Stomach (tissue), 9 donors: ENCODE results near the gene LIPH. TPM values are rescaled to one million over a fixed set of nuclear protein-coding genes. Genes with fewer than 3 reads are reported as not detected.

Experiments used
- DNase-seq, 2 donors: peaks; one replicate each; pipeline versions ENCODE4 v3.0.0 to v3.0.0-alpha.2; 2013 to 2019
- H3K27ac ChIP-seq, 5 donors: fragments of 200-600 bp in 4 of 5; sonication (generic) in 4 of 5; one replicate each; pipeline ENCODE4 v1.5.1; 2013 to 2019; ENCODE audit warnings: mild to moderate bottlenecking in 1 of 5, moderate library complexity in 1 of 5
- H3K27me3 ChIP-seq, 3 donors: fragments of 200-600 bp; sonication (generic); one replicate each; pipeline ENCODE4 v1.5.1; 2017 to 2019; ENCODE audit warnings: mixed run types in 1 of 3
- H3K36me3 ChIP-seq, 4 donors: fragments of 200-600 bp; sonication (generic); 1 replicate in 3 of 4; 2 replicates in 1 of 4; pipeline ENCODE4 v1.5.1; 2016 to 2019
- H3K4me1 ChIP-seq, 4 donors: fragments of 200-600 bp; sonication (generic); one replicate each; pipeline ENCODE4 v1.5.1; 2016 to 2019
- H3K4me3 ChIP-seq, 4 donors: fragments of 200-600 bp; sonication (generic) in 3 of 4; one replicate each; pipeline ENCODE4 v1.5.1; 2016 to 2019; ENCODE audit warnings: mild to moderate bottlenecking in 1 of 4
- H3K9me3 ChIP-seq, 4 donors: fragments of 200-600 bp; sonication (generic); one replicate each; pipeline ENCODE4 v1.5.1; 2016 to 2019
- EP300 ChIP-seq: sonication (generic); formaldehyde crosslinking; IDR thresholded peaks from one replicate; pipeline ENCODE4 v1.6.1; 2017; ENCODE audit warnings: antibody characterized with exemption
- POLR2A ChIP-seq, 4 donors: fragments of 450-650 bp; IDR thresholded peaks; one replicate each; pipeline ENCODE4 v1.6.1; 2016; ENCODE audit warnings: antibody characterized with exemption in 4 of 4, control low read depth in 2 of 4, mild to moderate bottlenecking in 1 of 4, moderate library complexity in 1 of 4
- POLR2AphosphoS5 ChIP-seq, 3 donors: sonication (generic); formaldehyde crosslinking; IDR thresholded peaks; one replicate each; pipeline ENCODE4 v1.6.1; 2016; ENCODE audit warnings: antibody characterized with exemption in 3 of 3
- WGBS, 5 donors: extraction: QIAGEN DNeasy Blood & Tissue Kit in 3 of 5; methylation state at CpG; one replicate each; pipeline versions ENCODE4 v1.1.5 to v1.1.7; 2013 to 2018; 5-methylcytosine and 5-hydroxymethylcytosine counted together
- intact Hi-C: fragments of 100-400 bp; cut with DNase I; formaldehyde crosslinking; loops from one replicate; pipeline ENCODE4 v1.15.1; 2023; ENCODE audit warnings: low total_unique reads
- polyA plus RNA-seq, 3 donors: library from polyadenylated mRNA; stranded (reverse); fragments of 200-250 nt; gene quantifications; one replicate each; pipeline ENCODE4 v1.2.3, GENCODE V29; 2013
- total RNA-seq, 5 donors: library from RNA; depleted of rRNA; stranded (reverse); fragments of >200 nt; gene quantifications; one replicate each; pipeline versions ENCODE4 v1.1.0 to v1.2.3, GENCODE V29; 2014 to 2016
- TF ChIP-seq, protein P1 (sequence below), 7 experiments: fragments of 450-650 bp in 4 of 7; fragments of 200-600 bp in 3 of 7; sonication (generic) in 3 of 7; IDR thresholded peaks; one replicate each; pipeline ENCODE4 v1.5.1; 2016 to 2019; ENCODE audit warnings: antibody characterized with exemption in 7 of 7, control low read depth in 2 of 7, mild to moderate bottlenecking in 1 of 7
- donor health status: healthy with polysubstance abuse.
- donor health status: Bipolar disorder and iron deficiency.
- donor health status: healthy.

Gene LIPH
- total and polyA plus RNA-seq, 8 donors: 4.3 to 257 (median 16.7) TPM

- Histone ChIP-seq H3K27ac (no peak overlapping the region), H3K4me1 (no peaks in the 10 kb centered on the region), H3K4me3 (no peak overlapping the region), H3K9me3 (no peaks in the 10 kb centered on the region), H3K27me3 (peaks cover 0 to 14% (median 0%) of the 10 kb centered on the region in 3 donors), H3K36me3 (peaks cover 0 to 81% (median 52%) of the 10 kb centered on the region in 4 donors)
- no peak for DNase-seq
- TF ChIP-seq POLR2A (IDR thresholded peaks at IDR 0.05): no peak
- no peak for TF ChIP-seq POLR2AphosphoS5 (IDR thresholded peaks at IDR 0.05)
- TF ChIP-seq, protein P1, sequence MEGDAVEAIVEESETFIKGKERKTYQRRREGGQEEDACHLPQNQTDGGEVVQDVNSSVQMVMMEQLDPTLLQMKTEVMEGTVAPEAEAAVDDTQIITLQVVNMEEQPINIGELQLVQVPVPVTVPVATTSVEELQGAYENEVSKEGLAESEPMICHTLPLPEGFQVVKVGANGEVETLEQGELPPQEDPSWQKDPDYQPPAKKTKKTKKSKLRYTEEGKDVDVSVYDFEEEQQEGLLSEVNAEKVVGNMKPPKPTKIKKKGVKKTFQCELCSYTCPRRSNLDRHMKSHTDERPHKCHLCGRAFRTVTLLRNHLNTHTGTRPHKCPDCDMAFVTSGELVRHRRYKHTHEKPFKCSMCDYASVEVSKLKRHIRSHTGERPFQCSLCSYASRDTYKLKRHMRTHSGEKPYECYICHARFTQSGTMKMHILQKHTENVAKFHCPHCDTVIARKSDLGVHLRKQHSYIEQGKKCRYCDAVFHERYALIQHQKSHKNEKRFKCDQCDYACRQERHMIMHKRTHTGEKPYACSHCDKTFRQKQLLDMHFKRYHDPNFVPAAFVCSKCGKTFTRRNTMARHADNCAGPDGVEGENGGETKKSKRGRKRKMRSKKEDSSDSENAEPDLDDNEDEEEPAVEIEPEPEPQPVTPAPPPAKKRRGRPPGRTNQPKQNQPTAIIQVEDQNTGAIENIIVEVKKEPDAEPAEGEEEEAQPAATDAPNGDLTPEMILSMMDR (IDR thresholded peaks at IDR 0.05): no peak
- no peak for TF ChIP-seq EP300
- intact Hi-C loops: no loop called here
- WGBS, 5 donors: 83 to 91% (median 89%) methylated on average over 7 of the region's 7 CpGs
Observed at GRCh38 chr3:185521349-185522138, 30.8 kb downstream of the LIPH start.

DNA sequence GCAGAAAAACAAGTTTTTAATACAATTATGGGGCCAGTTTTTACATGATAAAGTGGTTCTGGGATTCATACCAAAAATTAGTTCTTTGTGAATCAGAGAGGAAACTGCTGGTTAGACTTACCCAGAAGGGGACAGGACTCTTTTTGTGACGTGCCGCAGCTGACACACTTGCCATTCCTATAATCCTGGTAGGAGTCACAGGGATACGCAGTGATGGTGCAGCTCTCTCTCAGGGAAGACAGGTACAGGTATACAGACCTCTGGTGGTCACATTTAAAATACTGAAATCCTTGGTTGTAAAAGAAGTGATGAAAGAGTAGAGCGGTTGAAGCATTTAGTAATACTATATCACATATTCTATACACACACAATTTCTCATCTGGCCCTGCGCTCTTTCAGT is 33.4 kb downstream of the LIPH start:
- Histone ChIP-seq H3K9me3 (no peaks in the 10 kb centered on the region), H3K36me3 (peaks cover 4 to 84% (median 68%) of the 10 kb centered on the region in 4 donors), H3K4me3 (no peak overlapping the region), H3K27ac (no peak overlapping the region), H3K4me1 (no peaks in the 10 kb centered on the region), H3K27me3 (peaks cover 0 to 7% (median 0%) of the 10 kb centered on the region in 3 donors)
- TF ChIP-seq, protein P1 (IDR thresholded peaks at IDR 0.05): no peak
- TF ChIP-seq POLR2A (IDR thresholded peaks at IDR 0.05): no peak
- TF ChIP-seq EP300: no peak
- TF ChIP-seq POLR2AphosphoS5 (IDR thresholded peaks at IDR 0.05): no peak
- intact Hi-C loops: no loop called here
- 77 to 93% (median 86%) methylated on average over 5 of the region's 5 CpGs for WGBS, 5 donors
- no peak for DNase-seq

- H3K4me1 ChIP-seq: no peaks in the 10 kb centered on the region
- intact Hi-C loops: no loop called here
- H3K27ac ChIP-seq: no peak overlapping the region
Observed at GRCh38 chr3:185517387-185518130, 34.8 kb downstream of the LIPH start.

GRCh38 chr3:185511711-185512110 is 40.7 kb downstream of the LIPH start:
- intact Hi-C loops: no loop called here
- 73 to 95% (median 91%) methylated on average over 4 of the region's 4 CpGs for WGBS, 5 donors
- H3K4me3 ChIP-seq: no peak overlapping the region
- H3K27me3 ChIP-seq: no peaks in the 10 kb centered on the region
- no peaks in the 10 kb centered on the region for H3K4me1 ChIP-seq
- no peak for TF ChIP-seq EP300
- TF ChIP-seq, protein P1 (IDR thresholded peaks at IDR 0.05): no peak
- TF ChIP-seq POLR2AphosphoS5 (IDR thresholded peaks at IDR 0.05): no peak
- TF ChIP-seq POLR2A (IDR thresholded peaks at IDR 0.05): no peak
- DNase-seq: no peak
- no peak overlapping the region for H3K27ac ChIP-seq
- peaks cover 8 to 95% (median 68%) of the 10 kb centered on the region in 4 donors for H3K36me3 ChIP-seq
- H3K9me3 ChIP-seq: no peaks in the 10 kb centered on the region

More at GRCh38 chr3:185517387-185518130, 34.8 kb downstream of the LIPH start:
- Histone ChIP-seq H3K36me3 (peaks cover 4 to 86% (median 77%) of the 10 kb centered on the region in 4 donors), H3K9me3 (no peaks in the 10 kb centered on the region), H3K27me3 (no peaks in the 10 kb centered on the region), H3K4me3 (no peak overlapping the region)
- DNase-seq: no peak
- WGBS, 5 donors: 76 to 92% (median 86%) methylated on average over 2 of the region's 2 CpGs
- TF ChIP-seq EP300: no peak
- TF ChIP-seq POLR2AphosphoS5 (IDR thresholded peaks at IDR 0.05): no peak
- TF ChIP-seq POLR2A (IDR thresholded peaks at IDR 0.05): no peak
- TF ChIP-seq, protein P1 (IDR thresholded peaks at IDR 0.05): no peak
